GM19324 (cell line): ENCODE data around the gene LCN2.

Experiments
- ATAC-seq: cut with Tn5 transposase; IDR thresholded peaks from one replicate; pipeline ENCODE4 v1.9.1; 2021; ENCODE audit warnings: mild to moderate bottlenecking, moderate library complexity; ENCODE audit not compliant: unreplicated experiment, low FRiP score

LCN2 gene

DNA sequence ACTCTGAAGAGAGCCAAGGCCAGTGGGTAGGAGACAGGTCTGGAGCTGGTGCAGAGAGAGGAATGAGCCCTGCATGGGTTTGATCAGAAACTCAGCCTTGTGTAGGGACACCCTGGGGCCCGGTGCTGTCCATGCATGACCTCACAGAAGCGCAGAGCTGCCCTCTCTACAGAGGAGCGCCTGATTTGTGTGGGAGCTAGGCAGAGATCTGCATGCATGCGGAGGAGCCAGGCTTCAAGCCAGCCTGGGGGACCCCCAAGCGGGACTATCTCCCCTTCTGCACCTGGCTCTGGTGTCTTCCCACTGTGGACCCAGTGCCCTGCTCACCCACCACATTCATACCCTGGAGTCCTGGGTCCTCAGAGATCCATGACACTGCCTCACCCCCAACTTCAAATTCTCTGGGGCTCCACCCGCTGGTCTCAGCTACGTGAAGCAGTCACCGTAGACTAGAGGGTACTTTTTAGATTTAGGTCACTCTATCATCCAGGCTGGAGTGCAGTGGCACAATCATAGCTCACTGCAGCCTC lies 2.6 kb upstream of the LCN2 start:
- no peak for ATAC-seq

DNA sequence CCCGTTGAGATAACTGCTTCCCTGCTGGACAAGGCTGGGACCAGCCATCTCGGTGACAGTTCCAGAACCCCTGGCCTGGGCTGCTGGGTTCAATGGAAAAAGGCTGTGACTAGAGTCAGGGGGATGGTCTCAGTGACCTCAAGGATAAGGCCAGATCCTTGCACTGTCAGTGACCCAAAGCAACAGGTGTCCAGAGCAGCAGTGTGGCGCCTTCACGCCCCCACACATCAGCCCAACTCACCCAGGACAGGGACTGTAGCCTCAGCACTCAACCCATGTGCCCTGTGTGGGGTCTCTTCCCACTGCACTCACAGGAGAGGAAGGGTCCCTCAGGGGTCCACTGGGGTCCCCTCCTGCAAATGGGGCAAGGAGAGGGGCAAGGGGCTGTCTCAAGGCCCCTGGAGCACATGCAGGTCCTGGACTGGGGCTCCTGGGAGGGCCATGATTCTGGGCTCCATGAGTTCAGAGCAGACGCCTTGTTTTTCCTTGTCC lies 698 bp upstream of the LCN2 start:
- ATAC-seq, result no peak

DNA sequence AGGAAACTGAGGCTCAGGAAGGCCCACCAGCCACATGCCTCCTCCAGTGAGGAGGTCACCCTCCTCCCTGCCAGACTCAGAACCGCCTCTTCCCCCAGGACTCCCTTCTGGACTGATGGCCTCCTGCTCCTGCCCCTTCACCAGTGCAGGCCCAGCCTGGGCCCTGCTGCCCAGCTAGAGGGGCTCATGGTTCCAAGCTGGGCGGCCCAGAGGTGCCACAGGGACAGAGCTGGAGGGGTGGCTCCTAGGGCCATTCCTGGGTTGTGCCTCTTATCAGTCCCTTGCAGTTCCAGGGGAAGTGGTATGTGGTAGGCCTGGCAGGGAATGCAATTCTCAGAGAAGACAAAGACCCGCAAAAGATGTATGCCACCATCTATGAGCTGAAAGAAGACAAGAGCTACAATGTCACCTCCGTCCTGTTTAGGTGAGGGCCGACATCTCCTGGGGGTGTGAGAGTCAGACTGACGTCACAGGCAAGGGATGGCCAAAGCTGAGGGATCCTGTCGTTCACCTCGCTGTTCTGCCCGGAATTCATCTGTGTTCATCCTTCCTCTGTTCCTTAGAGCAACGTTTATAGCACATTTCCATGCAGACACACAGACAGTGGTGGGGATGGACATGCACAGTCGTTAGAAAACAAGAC lies 819 bp downstream of the LCN2 start:
- ATAC-seq, result no peak

DNA sequence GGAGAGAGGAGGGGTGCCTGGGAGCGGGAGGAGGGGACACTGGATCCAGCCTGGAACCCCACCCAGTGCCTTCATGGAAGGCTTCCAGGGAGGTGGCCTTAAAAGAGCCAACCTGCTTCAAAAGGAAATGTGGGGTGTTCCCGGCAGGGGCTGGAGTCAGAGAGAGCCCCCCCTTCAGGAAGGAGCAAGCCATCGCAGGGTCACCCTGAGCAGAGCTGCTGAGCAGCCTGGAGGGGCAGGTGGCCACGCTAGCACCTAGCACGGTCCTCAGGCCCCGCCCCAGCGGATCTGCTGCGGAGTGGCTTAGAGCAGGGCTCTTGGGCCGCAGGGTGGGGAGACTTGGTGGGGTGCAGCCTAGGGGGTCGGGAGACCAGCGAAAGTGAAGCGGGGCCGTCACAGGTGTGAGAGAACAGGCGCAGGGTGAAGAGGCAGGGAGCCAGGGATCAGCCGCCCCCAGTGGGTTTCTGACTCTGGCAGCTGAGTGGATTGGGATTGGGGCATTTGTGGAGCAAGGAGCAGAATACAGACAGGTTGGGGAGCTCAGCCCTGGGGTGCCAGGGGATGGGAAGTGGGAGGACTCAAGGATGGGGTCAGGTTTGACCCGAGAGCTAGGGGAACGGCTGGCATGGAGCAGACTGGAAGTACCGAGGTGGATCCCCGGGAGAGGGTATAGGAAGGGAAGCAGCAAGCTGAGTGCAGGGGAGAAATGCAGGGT lies 1.5 kb downstream of the LCN2 start:
- ATAC-seq, result no peak

DNA sequence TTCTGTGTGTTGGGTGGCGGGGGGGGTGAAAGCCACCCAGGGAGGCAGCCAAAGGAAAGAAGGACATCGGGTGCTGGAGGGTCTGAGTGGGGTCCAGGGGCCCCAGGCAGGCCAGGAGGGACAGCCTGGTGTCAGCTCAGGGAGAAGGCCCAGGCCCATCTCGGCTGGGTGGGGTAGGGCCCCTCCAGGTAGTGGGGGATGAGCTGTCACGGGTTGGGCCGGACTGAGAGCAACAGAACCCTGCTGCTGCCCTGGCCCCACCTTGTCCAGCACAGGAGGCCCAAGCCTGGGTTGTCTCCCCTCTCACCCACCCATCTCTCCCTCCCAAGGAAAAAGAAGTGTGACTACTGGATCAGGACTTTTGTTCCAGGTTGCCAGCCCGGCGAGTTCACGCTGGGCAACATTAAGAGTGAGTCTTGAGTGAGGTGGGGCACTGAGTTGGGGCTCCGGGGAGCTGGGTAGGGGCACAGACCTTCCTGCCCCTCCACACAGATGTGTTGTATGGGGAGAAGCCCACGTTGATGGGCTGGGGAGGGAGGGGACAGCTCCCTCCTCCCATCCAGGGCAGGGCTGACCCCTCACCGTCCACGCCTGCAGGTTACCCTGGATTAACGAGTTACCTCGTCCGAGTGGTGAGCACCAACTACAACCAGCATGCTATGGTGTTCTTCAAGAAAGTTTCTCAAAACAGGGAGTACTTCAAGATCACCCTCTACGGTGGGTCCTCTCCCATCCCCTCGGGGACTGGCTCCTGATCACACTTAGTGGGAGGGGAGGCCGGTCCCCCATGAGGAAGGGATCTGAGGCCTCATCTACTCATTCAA lies 2.3 kb downstream of the LCN2 start:
- ATAC-seq, result no peak

DNA sequence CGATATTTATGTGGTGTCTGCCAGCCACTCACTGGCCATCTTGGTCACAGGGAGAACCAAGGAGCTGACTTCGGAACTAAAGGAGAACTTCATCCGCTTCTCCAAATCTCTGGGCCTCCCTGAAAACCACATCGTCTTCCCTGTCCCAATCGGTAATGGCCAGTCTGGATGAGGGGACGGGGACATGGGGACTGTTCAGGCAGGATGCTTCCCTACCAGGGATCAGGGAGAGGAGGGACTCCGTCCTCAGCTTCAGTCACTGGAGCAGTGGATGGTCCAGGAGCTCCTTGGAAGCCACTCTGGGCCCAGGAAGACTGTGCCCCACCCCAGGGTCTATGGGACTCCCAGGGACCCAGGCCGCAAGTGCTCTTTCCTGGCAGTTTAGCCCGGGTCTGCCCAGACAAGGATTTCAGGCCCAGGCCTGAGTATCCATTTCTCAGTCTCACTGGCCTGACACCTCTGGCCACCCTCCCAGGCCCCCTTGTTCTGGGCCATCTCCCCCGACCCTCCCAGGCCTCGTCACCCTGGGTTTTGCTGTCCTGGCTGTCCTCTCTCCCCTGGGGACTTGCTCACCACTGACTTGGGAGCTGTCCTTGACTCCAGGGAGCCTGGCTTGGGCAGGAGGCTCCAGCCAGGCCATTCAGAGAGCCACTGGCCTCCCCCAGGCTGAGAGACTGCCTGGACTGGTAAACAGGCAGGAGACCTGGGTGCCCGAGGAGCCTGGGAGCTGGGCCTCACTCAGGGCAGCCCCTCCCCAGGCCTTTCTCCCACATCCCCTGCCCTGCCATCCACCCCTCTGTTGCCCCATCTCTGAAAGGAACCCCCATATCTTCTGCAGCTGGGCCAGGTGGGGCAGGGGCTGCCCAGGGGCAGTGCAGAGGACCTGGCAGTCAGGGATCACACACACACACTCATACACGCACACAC lies 3.1 kb downstream of the LCN2 start:
- ATAC-seq, result no peak

DNA sequence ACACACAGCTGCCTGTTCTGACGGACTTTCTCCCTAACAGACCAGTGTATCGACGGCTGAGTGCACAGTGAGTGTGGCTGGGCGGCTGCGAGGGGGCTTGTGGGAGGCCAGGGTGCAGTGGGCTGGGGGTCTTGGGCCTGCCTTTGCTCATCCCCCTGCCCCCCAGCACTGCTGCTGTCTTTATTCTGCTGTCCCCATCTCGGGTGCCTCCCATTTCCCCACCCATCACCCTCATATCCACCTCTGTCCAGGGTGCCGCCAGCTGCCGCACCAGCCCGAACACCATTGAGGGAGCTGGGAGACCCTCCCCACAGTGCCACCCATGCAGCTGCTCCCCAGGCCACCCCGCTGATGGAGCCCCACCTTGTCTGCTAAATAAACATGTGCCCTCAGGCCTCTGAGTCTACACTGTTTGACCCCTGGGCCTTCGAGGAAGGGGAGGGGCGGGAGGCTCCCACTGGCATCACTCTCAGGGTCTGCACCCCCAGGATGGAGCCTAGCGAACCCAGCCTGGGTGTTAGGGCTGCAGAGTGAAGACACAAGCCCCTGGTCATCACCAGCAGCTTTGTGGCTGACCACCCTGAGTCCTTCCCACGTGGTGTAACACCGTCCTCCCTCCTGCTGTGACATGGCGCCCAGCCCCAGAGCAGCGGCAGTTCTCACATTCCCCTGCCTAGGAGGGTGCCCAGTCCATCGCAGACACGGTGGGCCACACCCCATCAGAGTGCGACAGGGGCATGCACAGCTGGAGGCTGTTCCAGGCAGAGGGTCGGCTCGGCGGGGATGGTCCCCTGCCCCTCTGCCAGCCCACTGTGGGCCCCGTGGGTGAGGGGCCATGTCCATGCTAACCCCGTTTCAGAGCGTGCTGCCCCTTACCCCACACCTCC lies 4.0 kb downstream of the LCN2 start:
- no peak for ATAC-seq

DNA sequence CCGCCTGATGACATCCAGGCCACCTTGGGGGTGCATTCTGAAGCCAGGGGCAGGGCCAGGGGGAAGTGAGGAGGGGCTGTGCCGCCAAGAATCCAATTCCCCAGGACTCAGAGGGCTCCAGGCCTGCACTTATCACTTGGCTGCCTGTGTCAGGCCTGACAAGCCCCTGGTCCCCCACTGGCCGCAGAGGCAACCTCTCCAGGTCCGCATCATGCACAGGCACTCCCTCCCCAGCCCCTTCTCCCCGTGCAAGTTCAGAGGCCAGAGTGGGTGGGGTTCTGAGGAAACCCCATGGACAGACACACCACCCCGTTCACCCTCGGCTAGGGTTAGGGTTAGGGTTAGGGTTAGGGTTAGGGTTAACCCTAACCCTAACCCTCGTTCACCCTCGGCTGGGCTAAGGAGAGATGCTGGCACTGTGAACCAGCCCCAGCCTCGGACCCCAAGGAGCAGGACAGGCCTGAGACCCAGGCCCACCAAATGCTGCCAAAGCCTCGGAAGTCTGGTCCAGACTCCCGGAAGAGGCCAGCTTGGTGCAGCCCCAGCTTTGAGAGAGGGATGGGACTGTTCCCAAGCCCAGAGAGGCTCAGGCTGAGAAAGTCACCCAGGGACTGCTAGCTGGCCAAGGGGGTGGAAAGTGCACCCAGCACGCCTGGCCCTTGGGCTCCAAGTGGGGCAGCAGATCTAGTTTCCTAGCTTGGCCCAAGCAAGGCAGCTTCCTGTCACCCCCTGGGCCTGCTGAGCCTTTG lies 4.9 kb downstream of the LCN2 start:
- no peak for ATAC-seq

DNA sequence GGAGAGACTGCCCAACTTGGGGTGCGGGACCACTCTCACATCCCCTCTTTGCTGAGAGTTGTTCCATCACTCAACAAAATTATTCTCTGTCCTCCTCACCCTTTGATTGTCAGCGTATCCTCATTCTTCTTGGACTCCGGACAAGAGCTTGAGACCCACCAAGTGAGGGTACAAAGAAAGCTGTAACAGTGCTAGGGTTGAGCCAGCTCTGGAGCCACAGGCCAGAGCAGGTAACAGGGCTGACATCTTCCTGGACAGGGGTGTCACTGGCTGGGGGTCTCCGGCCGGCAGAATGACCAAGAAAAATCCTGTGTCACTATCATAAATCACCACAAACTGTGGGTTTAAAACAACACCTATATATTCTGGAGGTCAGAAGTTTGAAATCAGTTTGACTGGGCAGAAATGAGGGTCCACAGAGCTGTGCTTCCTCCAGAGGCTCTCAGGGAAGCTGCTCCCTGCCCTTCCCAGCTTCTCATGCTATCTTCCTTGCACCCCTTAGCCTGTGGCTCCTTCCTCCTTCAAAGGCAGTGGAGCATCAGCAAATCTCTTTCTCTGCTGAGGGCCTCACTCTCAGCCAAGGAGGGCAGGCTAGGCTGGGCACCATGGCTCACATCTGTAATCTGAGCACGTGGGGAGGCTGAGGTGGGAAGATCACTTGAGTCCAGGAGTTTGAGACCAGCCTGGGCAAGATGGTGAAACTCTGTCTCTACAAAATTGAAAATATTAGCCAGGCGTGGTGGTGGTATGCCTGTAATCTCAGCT lies 6.7 kb downstream of the LCN2 start:
- no peak for ATAC-seq

DNA sequence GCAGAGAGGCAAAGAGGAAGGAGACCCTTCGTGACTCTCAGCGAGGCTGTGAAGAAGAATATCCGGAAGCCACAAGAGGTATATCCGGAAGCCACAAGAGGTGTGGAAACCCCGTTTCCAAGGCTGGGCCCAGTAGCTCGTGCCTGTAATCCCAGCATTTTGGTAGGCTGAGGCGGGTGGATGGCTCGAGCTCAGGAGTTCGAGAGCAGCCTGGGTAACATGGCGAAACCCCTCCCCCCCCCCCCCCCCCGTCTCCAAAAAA lies 10.2 kb downstream of the LCN2 start:
- ATAC-seq, result no peak

DNA sequence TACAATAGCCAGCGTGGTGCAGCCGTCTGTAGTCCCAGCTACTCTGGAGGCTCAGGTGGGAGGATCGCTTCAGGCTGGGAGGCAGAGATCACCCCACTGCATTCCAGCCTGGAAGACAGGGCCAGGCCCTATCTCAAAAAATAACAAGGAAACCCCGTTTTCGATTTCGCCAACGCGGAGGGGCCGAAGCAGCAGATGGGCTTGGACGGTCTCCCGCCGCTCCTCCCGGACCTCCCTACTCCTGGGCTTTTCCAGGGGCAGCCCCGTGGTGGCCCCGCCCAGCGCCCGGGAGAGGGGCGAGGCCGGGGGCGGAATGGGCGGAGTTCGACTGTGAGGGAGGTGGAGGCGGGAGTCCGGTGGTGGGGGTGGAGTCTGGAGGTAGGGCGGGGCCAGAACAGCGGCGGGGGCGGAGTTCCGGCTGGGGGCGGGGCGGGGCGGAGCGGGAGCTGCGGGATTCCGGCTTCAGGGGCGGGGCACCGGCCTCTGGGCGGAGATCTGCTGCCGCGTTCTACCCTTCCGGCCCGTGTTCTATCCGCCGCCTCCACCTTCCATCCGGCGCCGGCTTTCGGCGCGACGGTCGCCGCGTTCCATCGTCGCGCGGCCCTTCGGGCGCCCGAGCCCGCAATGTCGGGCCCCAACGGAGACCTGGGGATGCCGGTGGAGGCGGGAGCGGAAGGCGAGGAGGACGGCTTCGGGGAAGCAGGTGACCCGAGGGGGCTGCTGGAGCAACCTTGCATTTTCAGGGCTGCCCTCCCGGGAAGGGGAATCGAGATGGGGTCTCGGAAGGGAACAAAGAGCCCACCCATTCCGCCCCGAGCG lies 10.7 kb downstream of the LCN2 start, which contains the start of gene BBLN:
TSS of gene BBLN (plus strand) at position 482 of the 819 bp plus-strand sequence. CDS start at position 625, 143 bp downstream.
- ATAC-seq, result peak; percentile 78

DNA sequence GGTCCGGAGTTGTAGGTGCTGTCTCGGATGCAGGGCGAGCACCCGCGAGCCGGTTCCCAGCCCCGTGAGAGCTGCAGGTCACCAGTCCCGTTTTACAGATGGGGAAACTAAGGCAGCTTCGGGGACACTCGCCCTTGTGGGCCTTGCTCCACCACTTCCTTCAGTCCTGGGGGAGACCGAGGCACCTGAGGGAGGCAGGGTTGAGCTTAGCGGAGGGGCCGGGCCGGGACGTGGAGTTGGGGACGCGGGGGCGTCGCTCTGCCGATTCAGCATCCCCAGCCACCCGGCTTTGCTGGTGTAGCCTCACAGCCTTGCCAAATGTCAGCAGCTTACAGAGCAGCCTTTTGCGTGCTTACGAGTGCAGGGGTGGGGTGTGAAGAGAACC lies 11.3 kb downstream of the LCN2 start:
- peak; percentile 4 for ATAC-seq

DNA sequence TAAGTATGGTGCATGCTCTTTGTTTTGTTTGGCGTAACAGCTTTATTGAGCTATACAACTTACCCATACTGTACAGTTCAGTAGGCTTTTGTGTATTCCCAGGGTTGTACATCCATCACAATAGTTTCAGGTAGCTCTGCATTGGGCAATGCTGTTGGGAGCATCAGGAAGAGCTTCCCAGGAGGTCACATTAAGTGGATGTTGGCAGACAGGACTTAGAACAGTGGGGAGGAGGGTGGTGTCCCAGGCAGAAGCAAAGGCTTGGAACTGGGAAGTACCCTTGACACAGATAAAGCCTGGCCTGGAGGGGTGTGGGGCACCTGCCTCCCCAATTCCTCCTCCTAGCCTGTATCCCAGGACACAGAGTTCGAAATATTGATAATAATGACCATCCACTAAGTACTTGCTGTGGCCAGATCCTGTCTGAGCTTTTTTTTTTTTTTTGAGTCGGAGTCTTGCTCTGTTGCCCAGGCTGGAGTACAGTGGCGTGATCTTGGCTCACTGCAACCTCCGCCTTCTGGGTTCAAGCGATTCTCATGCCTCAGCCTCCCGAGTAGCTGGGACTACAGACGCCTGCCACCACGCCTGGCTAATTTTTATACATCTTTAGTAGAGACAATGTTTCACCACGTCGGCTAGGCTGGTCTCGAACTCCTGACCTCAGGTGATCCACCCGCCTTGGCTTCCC lies 12.1 kb downstream of the LCN2 start:
- no peak for ATAC-seq

DNA sequence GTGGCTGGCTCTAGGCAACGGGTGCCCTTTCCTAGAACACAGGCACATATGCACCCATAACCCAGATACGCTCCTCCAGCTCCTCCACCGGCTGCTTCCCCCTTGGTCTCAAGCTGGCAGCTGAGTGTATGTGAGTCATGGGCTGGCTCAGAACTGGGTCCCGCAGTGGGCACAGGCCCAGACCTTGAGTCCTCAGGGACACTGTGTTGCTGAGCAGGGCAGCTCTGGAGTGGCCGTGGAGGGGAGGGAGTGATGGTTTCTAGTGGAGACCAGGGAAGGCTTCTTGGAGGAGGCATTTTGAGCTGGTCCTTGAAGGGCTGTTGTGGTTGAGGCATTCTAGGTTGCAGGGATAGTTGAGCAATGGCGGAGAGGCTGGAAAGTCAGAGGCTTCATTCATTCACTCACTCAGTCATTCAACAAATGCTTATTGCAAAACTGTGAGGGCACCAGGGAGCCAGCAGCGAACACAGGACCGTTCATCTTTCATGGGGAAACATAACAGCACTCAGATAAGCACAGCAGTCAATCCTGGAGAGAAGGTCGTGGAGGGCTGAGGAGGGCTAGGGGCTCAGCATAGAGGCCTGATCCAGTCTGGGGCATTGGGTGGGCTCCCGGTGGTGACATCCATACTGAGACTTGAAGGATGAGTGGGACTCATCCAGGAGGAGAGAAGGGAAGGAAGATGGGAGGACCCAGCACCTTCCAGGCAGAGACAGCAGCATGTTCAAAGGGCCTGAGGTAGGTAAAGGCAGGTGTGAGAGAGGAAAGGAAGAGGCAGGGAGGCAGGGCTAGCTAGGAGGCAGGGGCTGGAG lies 13.2 kb downstream of the LCN2 start:
- ATAC-seq, result no peak

DNA sequence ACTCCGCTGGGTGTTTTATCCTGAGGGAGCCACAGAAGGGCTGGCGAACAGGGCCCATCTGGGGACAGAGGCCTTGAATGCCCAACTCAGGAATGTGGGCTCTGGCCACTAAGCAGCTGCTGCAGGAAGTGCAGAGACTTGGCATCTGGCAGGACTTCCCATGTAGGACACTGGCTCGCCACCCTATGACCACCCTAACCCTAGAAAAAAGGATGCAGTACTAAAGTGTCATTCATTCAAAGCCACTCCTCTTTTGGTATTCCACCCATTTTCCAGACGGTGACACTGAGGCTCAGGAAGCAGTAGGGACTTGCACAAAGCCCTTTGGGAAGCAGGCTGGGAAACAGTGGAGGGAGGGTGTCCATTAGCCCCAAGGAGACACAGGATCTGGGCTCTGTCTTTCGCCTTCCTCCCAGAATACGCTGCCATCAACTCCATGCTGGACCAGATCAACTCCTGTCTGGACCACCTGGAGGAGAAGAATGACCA lies 13.8 kb downstream of the LCN2 start:
- no peak for ATAC-seq
